H1 (cell line): ENCODE results near the gene KCNE3. TPM values are rescaled to one million over a fixed set of nuclear protein-coding genes. Genes with fewer than 3 reads are reported as not detected.

Experiments
- CBX8 ChIP-seq: fragments of 300-800, 300-1000 bp; sonication (generic); IDR thresholded peaks from 2 replicates; pipeline ENCODE4 v1.7.1; 2016; ENCODE audit warnings: low read depth, low read length, borderline replicate concordance
- CHD7 ChIP-seq: fragments of 300-600 bp; sonication (generic); IDR thresholded peaks from 2 replicates; pipeline ENCODE4 v1.7.1; 2012; ENCODE audit warnings: low read length, moderate library complexity, mild to moderate bottlenecking, inconsistent platforms; ENCODE audit not compliant: insufficient replicate concordance
- EP300 ChIP-seq, 2 experiments: IDR thresholded peaks; 1 replicate in 1 of 2; 2 replicates in 1 of 2; pipeline ENCODE4 v1.6.1; 2011 to 2012; ENCODE audit warnings: low read depth in 2 of 2, low read length in 2 of 2, mild to moderate bottlenecking in 2 of 2, borderline replicate concordance in 1 of 2, inconsistent platforms in 1 of 2, moderate library complexity in 1 of 2
- JUN ChIP-seq: IDR thresholded peaks from 2 replicates; pipeline ENCODE4 v1.6.1; 2011; ENCODE audit warnings: low read depth, mild to moderate bottlenecking, improper control_type of control experiment, low read length
- NANOG ChIP-seq: IDR thresholded peaks from 2 replicates; pipeline ENCODE4 v1.6.1; 2011; ENCODE audit warnings: low read length, low read depth, mild to moderate bottlenecking, inconsistent platforms; ENCODE audit not compliant: insufficient read depth, poor library complexity, severe bottlenecking
- POLR2AphosphoS5 ChIP-seq: IDR thresholded peaks from 2 replicates; pipeline ENCODE4 v1.6.1; 2011; ENCODE audit warnings: low read depth, low read length
- TAF7 ChIP-seq: optimal IDR thresholded peaks from 2 replicates; pipeline ENCODE3; 2011; ENCODE audit warnings: low read depth, mild to moderate bottlenecking, inconsistent platforms, low read length, moderate library complexity, borderline replicate concordance
- polyA plus RNA-seq, 7 experiments: library from polyadenylated mRNA; depleted of rRNA in 3 of 7; stranded (reverse) in 5 of 7; unstranded in 2 of 7; fragments of >200 nt in 5 of 7; fragments of 200-250 nt in 2 of 7; gene quantifications; 1 replicate in 5 of 7; 2 replicates in 1 of 7; 4 replicates in 1 of 7; pipeline versions ENCODE4 v1.2.1 to v1.2.3, GENCODE V29; 2011 to 2013; ENCODE audit warnings: missing spikeins in 2 of 7, mixed read lengths in 2 of 7
- total RNA-seq: library from RNA; stranded (reverse); fragmentation: NEBNext Ultra II Directional; extraction: Animal tissue kit (Norgen Biotek cat#: 25700); gene quantifications from 2 replicates; pipeline ENCODE4 v1.2.1, GENCODE V29; 2021

Gene KCNE3
- total and polyA plus RNA-seq, 2 of the 8 experiments (the other 6 are each of a cell fraction or from before 2014, with no cell fraction given): 1.9 to 3.5 TPM

GRCh38 chr11:74463216-74463615 lies 4.1 kb downstream of the KCNE3 start (continued):
- TF ChIP-seq CHD7 (no peak), POLR2AphosphoS5 (no peak), CBX8 (no peak), JUN (no peak), NANOG (no peak), TAF7 (no peak), EP300 (IDR thresholded peaks at IDR 0.05; ENCODE audit: borderline replicate concordance in 1 of 2, low read depth in 2 of 2, low read length in 2 of 2) (no peak)
